Measurements from ENCODE around the gene HM13.
"Not testable (repeated sequence)": the region's sequence is repeated elsewhere in the genome, so short reads cannot be mapped to it uniquely, and the experiment has no call there.

HM13 gene

DNA sequence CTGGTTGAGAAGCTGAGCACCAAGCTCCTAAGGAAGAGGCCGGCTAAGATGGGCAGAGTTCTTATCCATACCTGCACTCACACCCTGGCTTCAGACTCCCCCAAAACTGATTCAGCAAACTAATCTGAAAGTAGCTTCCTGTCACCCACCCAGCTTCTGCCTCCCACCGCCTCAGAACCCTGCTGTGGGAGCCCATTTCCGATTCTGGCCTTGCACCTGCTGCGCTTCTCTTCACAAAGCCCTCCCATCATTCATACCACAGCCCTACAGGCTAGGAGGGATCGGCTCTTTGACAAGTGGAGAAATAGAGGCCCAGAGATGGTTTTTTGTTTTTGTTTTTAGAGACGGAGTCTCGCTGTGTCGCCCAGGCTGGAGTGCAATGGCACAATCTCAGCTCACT, 28.7 kb downstream of the HM13 start:
- no peak for DNase-seq (ENCODE audit: low read depth)
- no peak overlapping the region for H3K4me3 ChIP-seq (ENCODE audit: low read depth, low read length)
- no peak for TF ChIP-seq CTCF (IDR thresholded peaks at IDR 0.05; ENCODE audit: control insufficient read depth, extremely low read depth, insufficient read depth)

GRCh38 chr20:31543966-31544598, 29.8 kb downstream of the HM13 start:
- H3K4me3 ChIP-seq (ENCODE audit: low read depth, low read length), result no peak overlapping the region
- no peak for TF ChIP-seq CTCF (IDR thresholded peaks at IDR 0.05; ENCODE audit: control insufficient read depth, extremely low read depth, insufficient read depth)
- no peak for DNase-seq (ENCODE audit: low read depth)

GRCh38 chr20:31544600-31544999, 30.4 kb downstream of the HM13 start:
- no peak for TF ChIP-seq CTCF (IDR thresholded peaks at IDR 0.05; ENCODE audit: control insufficient read depth, extremely low read depth, insufficient read depth)

GRCh38 chr20:31545621-31546040, 31.4 kb downstream of the HM13 start:
- not testable (repeated sequence) for DNase-seq (ENCODE audit: low read depth); H3K4me3 ChIP-seq (ENCODE audit: low read depth, low read length)

More at GRCh38 chr20:31544600-31544999, 30.4 kb downstream of the HM13 start:
- no peak for DNase-seq (ENCODE audit: low read depth)
- no peak overlapping the region for H3K4me3 ChIP-seq (ENCODE audit: low read depth, low read length)

DNA sequence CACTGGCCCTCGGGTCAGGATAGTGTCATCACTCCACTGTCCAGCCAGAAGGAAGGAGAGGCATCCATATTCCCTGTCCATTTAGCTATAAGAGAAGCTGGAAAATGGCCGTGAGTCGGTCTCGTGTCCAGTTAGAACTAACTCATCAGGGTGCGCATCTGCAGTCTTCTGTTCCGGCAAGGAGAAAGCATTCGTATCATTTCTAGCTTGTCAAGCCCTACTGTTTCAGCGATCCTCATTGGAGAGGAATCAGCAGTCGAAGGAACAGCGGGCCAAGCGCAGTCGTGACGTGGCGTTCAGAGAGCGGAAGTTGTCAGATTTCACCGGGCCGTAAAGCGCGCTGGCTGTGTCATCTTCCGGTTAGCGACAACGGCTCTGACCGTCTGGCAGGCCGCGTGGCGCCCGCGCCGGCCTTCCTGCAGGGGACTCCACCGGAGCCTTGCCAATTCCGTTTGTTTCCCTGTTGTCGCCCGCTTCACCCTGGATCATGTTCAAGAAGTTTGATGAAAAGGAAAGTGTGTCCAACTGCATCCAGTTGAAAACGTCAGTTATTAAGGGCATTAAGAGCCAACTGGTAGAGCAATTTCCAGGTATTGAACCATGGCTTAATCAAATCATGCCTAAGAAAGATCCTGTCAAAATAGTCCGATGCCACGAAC, 32.9 kb downstream of the HM13 start:
- peak overlapping the region; percentile 68 for H3K4me3 ChIP-seq (ENCODE audit: low read depth, low read length)
- no peak for TF ChIP-seq CTCF (IDR thresholded peaks at IDR 0.05; ENCODE audit: control insufficient read depth, extremely low read depth, insufficient read depth)
- peak; percentile 81 for DNase-seq (ENCODE audit: low read depth)

DNA sequence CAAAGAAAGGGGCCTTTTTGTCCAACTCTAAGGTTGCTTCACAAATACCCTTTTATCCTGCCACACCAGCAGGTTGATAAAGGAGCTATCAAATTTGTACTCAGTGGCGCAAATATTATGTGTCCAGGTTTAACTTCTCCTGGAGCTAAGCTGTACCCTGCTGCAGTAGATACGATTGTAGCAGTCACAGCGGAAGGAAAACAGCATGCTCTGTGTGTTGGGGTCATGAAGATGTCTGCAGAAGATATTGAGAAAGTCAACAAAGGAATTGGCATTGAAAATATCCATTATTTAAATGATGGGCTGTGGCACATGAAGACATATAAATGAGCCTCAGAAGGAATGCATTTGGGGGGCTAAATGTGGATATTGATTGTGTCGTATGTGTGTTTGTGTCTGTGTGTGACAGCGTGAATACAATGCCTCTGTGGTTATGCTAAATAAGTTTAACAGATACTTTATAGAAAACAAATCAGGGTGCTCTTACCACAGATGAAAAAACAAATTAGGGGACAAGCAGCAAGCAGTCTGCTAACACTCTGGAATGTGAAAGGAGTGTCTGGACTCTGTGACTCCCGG, 33.6 kb downstream of the HM13 start:
- TF ChIP-seq CTCF (IDR thresholded peaks at IDR 0.05; ENCODE audit: control insufficient read depth, extremely low read depth, insufficient read depth), result no peak
- H3K4me3 ChIP-seq (ENCODE audit: low read depth, low read length), result peak overlapping the region; percentile 68
- no peak for DNase-seq (ENCODE audit: low read depth)

- peak overlapping the region; percentile 68 for H3K4me3 ChIP-seq (ENCODE audit: low read depth, low read length)
- DNase-seq (ENCODE audit: low read depth), result no peak
- no peak for TF ChIP-seq CTCF (IDR thresholded peaks at IDR 0.05; ENCODE audit: control insufficient read depth, extremely low read depth, insufficient read depth)
Measured at GRCh38 chr20:31548820-31549512, 34.7 kb downstream of the HM13 start.
